22Rv1 (cell line): ENCODE results near the gene AUTS2.

Experiments used
- CTCF ChIP-seq: fragments of 450-650 bp; IDR thresholded peaks from 2 replicates; pipeline ENCODE4 v1.5.1; 2017; ENCODE audit warnings: mild to moderate bottlenecking
- ZFX ChIP-seq: fragments of 450-650 bp; IDR thresholded peaks from 2 replicates; pipeline ENCODE4 v1.6.1; 2017; ENCODE audit warnings: antibody characterized with exemption, borderline replicate concordance

DNA sequence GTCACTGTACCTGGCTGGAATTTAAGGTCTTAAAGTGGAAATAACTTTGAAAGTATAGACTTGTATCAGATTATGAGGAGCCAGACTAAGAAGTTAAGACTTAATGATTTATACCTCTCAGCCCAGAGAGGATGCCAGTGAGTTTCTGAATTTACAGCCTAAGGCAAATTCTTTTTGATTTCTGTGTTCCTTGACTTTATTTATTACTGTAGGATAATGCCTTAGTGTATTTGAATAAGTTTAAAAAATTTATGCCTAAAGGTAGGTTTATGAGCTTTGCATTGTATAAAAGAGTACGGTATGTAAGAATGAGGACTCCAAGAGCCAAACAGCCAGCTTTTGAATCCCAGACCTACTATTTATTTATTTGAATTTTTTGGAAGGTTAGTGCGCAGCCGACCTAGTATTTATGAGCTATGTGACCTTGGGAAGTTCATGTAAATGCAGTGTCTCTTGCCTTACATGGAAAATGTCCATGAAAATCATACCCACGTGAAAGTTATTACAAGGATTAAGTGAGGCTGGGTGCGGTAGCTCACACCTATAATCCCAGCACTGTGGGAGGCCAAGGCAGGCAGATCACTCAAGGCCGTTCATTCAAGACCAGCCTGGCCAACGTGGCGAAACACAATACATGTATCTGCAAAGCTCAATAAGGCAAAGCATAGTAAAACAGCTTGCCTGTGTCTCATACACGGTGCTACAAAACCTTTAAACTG, 174.6 kb downstream of the AUTS2 start:
- TF ChIP-seq CTCF = no peak
- no peak for TF ChIP-seq ZFX
